NCI-H1105 (cell line): Measurements from ENCODE around the gene CHRNA5.
"Not testable (repeated sequence)": the region's sequence is repeated elsewhere in the genome, so short reads cannot be mapped to it uniquely, and the experiment has no call there.

Experiments used
- DNase-seq: peaks from one replicate; lab custom pipeline; 2025; lab: John Stamatoyannopoulos, UW

CHRNA5 gene

GRCh38 chr15:78565097-78565950 is at the start of gene CHRNA5:
Gene CHRNA5 (plus strand): TSS chr15:78565520. CDS start chr15:78565720, 200 bp downstream.
- DNase-seq: peak; percentile 88

GRCh38 chr15:78520035-78520434 is 45.3 kb upstream of the CHRNA5 start:
- not testable (repeated sequence) for DNase-seq

GRCh38 chr15:78524230-78524629 is 41.1 kb upstream of the CHRNA5 start:
- DNase-seq: no peak

GRCh38 chr15:78527325-78527724 is 38.0 kb upstream of the CHRNA5 start:
- DNase-seq: no peak

GRCh38 chr15:78533331-78533730 is 32.0 kb upstream of the CHRNA5 start:
- no peak for DNase-seq

GRCh38 chr15:78536134-78536533 is 29.2 kb upstream of the CHRNA5 start:
- DNase-seq: no peak

GRCh38 chr15:78537266-78537905 is 27.9 kb upstream of the CHRNA5 start:
- DNase-seq: no peak

GRCh38 chr15:78538358-78538757 is 27.0 kb upstream of the CHRNA5 start:
- DNase-seq: no peak

GRCh38 chr15:78539464-78540140 is 25.7 kb upstream of the CHRNA5 start:
- not testable (repeated sequence) for DNase-seq

GRCh38 chr15:78540141-78540870 is 25.0 kb upstream of the CHRNA5 start, which contains the start of gene PSMA4:
Gene PSMA4 (plus strand): TSS chr15:78540444. CDS start chr15:78541928, 1,484 bp downstream.
- DNase-seq: peak; percentile 73

GRCh38 chr15:78540871-78541743 is 24.2 kb upstream of the CHRNA5 start:
- no peak for DNase-seq

GRCh38 chr15:78541744-78542034 is 23.6 kb upstream of the CHRNA5 start:
- DNase-seq: no peak

GRCh38 chr15:78542647-78543046 is 22.7 kb upstream of the CHRNA5 start:
- DNase-seq: no peak

GRCh38 chr15:78550194-78550593 is 15.1 kb upstream of the CHRNA5 start:
- DNase-seq: no peak

GRCh38 chr15:78550815-78551214 is 14.5 kb upstream of the CHRNA5 start:
- DNase-seq: no peak

GRCh38 chr15:78551902-78552301 is 13.4 kb upstream of the CHRNA5 start:
- DNase-seq: no peak

GRCh38 chr15:78552597-78552996 is 12.7 kb upstream of the CHRNA5 start:
- DNase-seq: no peak

GRCh38 chr15:78560201-78560600 is 5.1 kb upstream of the CHRNA5 start:
- not testable (repeated sequence) for DNase-seq

- no peak for DNase-seq
Observed at GRCh38 chr15:78561490-78561889, 3.8 kb upstream of the CHRNA5 start.

GRCh38 chr15:78563092-78563491 is 2.2 kb upstream of the CHRNA5 start:
- DNase-seq: no peak

GRCh38 chr15:78564743-78565096 is 600 bp upstream of the CHRNA5 start:
- DNase-seq: no peak
